ENCODE data around the gene ZSWIM5. TPM values are rescaled to one million over a fixed set of nuclear protein-coding genes. Genes with fewer than 3 reads are reported as not detected.

ZSWIM5 gene
- total RNA-seq, 4 donors from 2014 or later: 12.3 to 38.2 (median 13.7) TPM

- Histone ChIP-seq H3K27ac (no peak overlapping the region), H3K27me3 (no peaks in the 10 kb centered on the region), H3K9me3 (no peaks in the 10 kb centered on the region), H3K4me1 (peaks cover 9 to 17% (median 11%) of the 10 kb centered on the region in 4 donors), H3K4me3 (no peak overlapping the region), H3K36me3 (peaks cover 0 to 63% (median 23%) of the 10 kb centered on the region in 4 donors)
- intact Hi-C loops (cut with DNase I; ENCODE audit: low total_unique reads): no loop called here
- WGBS, 2 donors (ENCODE audit: low coverage in 1 of 2): no CpG with 5 or more reads among the region's 6 CpGs
- TF ChIP-seq EP300 (IDR thresholded peaks at IDR 0.05; ENCODE audit: low read depth) (no peak), POLR2AphosphoS5 (IDR thresholded peaks at IDR 0.05) (no peak), CTCF (IDR thresholded peaks at IDR 0.05) (no peak), POLR2A (IDR thresholded peaks at IDR 0.05) (no peak)
- DNase-seq: no peak
- in situ Hi-C loops (cut with MboI; ENCODE audit: low pct_ligation_motif_present in 1 of 4, low pct_unique_long_range_greater_than_20kb in 1 of 4, low sequenced_read_pairs in 3 of 4): loop anchor here in 2 of 4 donors (25.0 kb wide), 2 partner anchors 168 to 218 kb away; partner anchors contain the start of genes BEST4 (in 1 of the 2), PTCH2 (in 1 of the 2) and RPS8 (in 1 of the 2)
Measured at GRCh38 chr1:45005761-45006160, 200.6 kb downstream of the ZSWIM5 start.

GRCh38 chr1:45004281-45004920, 202.0 kb downstream of the ZSWIM5 start:
- in situ Hi-C loops (cut with MboI; ENCODE audit: low pct_ligation_motif_present in 1 of 4, low pct_unique_long_range_greater_than_20kb in 1 of 4, low sequenced_read_pairs in 3 of 4) (loop anchor here in 2 of 4 donors (25.0 kb wide), 2 partner anchors 167 to 217 kb away; partner anchors contain the start of genes BEST4 (in 1 of the 2), PTCH2 (in 1 of the 2) and RPS8 (in 1 of the 2)), intact Hi-C loops (cut with DNase I; ENCODE audit: low total_unique reads) (no loop called here)
- no peak for DNase-seq
- Histone ChIP-seq H3K9me3 (no peaks in the 10 kb centered on the region), H3K27ac (no peak overlapping the region), H3K4me3 (no peak overlapping the region), H3K4me1 (peaks cover 0 to 5% (median 2%) of the 10 kb centered on the region in 4 donors), H3K36me3 (peaks cover 0 to 63% (median 23%) of the 10 kb centered on the region in 4 donors), H3K27me3 (no peaks in the 10 kb centered on the region)
- 92% methylated on average over 7 of the region's 7 CpGs; no CpG with 5 or more reads in 1 of the 2 donors for WGBS, 2 donors (ENCODE audit: low coverage in 1 of 2)
- TF ChIP-seq POLR2A (IDR thresholded peaks at IDR 0.05) (no peak), EP300 (IDR thresholded peaks at IDR 0.05; ENCODE audit: low read depth) (no peak), POLR2AphosphoS5 (IDR thresholded peaks at IDR 0.05) (no peak), CTCF (IDR thresholded peaks at IDR 0.05) (no peak)

GRCh38 chr1:45003741-45004140, 202.7 kb downstream of the ZSWIM5 start:
- in situ Hi-C loops (cut with MboI; ENCODE audit: low pct_ligation_motif_present in 1 of 4, low pct_unique_long_range_greater_than_20kb in 1 of 4, low sequenced_read_pairs in 3 of 4) (loop anchor here in 2 of 4 donors (25.0 kb wide), 2 partner anchors 166 to 216 kb away; partner anchors contain the start of genes BEST4 (in 1 of the 2), PTCH2 (in 1 of the 2) and RPS8 (in 1 of the 2)), intact Hi-C loops (cut with DNase I; ENCODE audit: low total_unique reads) (no loop called here)
- no peak for DNase-seq
- H3K4me3 ChIP-seq: no peak overlapping the region
- TF ChIP-seq EP300 (IDR thresholded peaks at IDR 0.05; ENCODE audit: low read depth): no peak
- no peak for TF ChIP-seq CTCF (IDR thresholded peaks at IDR 0.05)
- no peak for TF ChIP-seq POLR2AphosphoS5 (IDR thresholded peaks at IDR 0.05)
- no peak for TF ChIP-seq POLR2A (IDR thresholded peaks at IDR 0.05)
- no peaks in the 10 kb centered on the region for H3K9me3 ChIP-seq
- peaks cover 0 to 59% (median 20%) of the 10 kb centered on the region in 4 donors for H3K36me3 ChIP-seq
- WGBS, 2 donors (ENCODE audit: low coverage in 1 of 2): 95% methylated on average over 14 of the region's 14 CpGs; no CpG with 5 or more reads in 1 of the 2 donors
- H3K4me1 ChIP-seq: no peaks in the 10 kb centered on the region
- H3K27me3 ChIP-seq: no peaks in the 10 kb centered on the region
- H3K27ac ChIP-seq: no peak overlapping the region

Data from transverse colon (tissue), 4 donors.